ENCODE results near the gene BRSK1. TPM values are rescaled to one million over a fixed set of nuclear protein-coding genes. Genes with fewer than 3 reads are reported as not detected.
A peak's percentile ranks its signal among the peaks of the same experiment; 100 is the strongest.

Gene BRSK1
- total and polyA plus RNA-seq, 2 of the 8 experiments (the other 6 are each of a cell fraction or from before 2014, with no cell fraction given), result 27.6 to 32.7 TPM

GRCh38 chr19:55279770-55280643, 3.8 kb upstream of the BRSK1 start, which contains the start of gene HSPBP1 (continued):
- TF ChIP-seq NRF1 (IDR thresholded peaks at IDR 0.05; ENCODE audit: low read depth, low read length) (no peak), BCL11A (IDR thresholded peaks at IDR 0.05; ENCODE audit: low read depth in 2 of 2, low read length in 2 of 2) (no peak), SIRT6 (IDR thresholded peaks at IDR 0.05; ENCODE audit: low read length) (no peak), ZNF274 (IDR thresholded peaks at IDR 0.05; ENCODE audit: borderline replicate concordance, extremely low read depth, low read length) (no peak), USF2 (IDR thresholded peaks at IDR 0.05; ENCODE audit: low read length) (no peak), GABPA (IDR thresholded peaks at IDR 0.05; ENCODE audit: borderline replicate concordance, insufficient read depth, low read length) (peak; percentile 97), SP1 (IDR thresholded peaks at IDR 0.05; ENCODE audit: low read depth, low read length) (peak; percentile 21), TAF7 (optimal IDR thresholded peaks at IDR 0.05; ENCODE audit: borderline replicate concordance, low read depth, low read length) (no peak), JUN (IDR thresholded peaks at IDR 0.05; ENCODE audit: low read depth, low read length) (no peak), RBBP5 (IDR thresholded peaks at IDR 0.05; ENCODE audit: borderline replicate concordance, low read depth, low read length) (peak; percentile 81; the same call in 1 of the 2 replicates), JUND (IDR thresholded peaks at IDR 0.05; ENCODE audit: low read length) (no peak), CHD1 (IDR thresholded peaks at IDR 0.05; ENCODE audit: low read depth, low read length) (no peak), ASH2L (IDR thresholded peaks at IDR 0.05; ENCODE audit: low read length) (peak; percentile 93), POLR2A (IDR thresholded peaks at IDR 0.05; ENCODE audit: control extremely low read depth in 1 of 2, low read depth in 2 of 2, low read length in 2 of 2) (peak in 1 of 2 experiments; percentile 77; a peak in 2 of 3 replicates), SP2 (IDR thresholded peaks at IDR 0.05; ENCODE audit: low read length) (no peak), BACH1 (IDR thresholded peaks at IDR 0.05; ENCODE audit: low read length) (no peak)
